ENCODE results near the gene UBE2G1.
"Not testable (repeated sequence)": the region's sequence is repeated elsewhere in the genome, so short reads cannot be mapped to it uniquely, and the experiment has no call there.

The UBE2G1 gene

GRCh38 chr17:4358154-4358553 is 8.3 kb downstream of the UBE2G1 start:
- H3K4me3 ChIP-seq (ENCODE audit: low read depth, low read length), result no peak overlapping the region
- no peak for TF ChIP-seq CTCF (IDR thresholded peaks at IDR 0.05; ENCODE audit: low read depth, low read length)

GRCh38 chr17:4357671-4358070 is 8.8 kb downstream of the UBE2G1 start:
- no peak for TF ChIP-seq CTCF (IDR thresholded peaks at IDR 0.05; ENCODE audit: low read depth, low read length)
- no peak overlapping the region for H3K4me3 ChIP-seq (ENCODE audit: low read depth, low read length)

- no peak for TF ChIP-seq CTCF (IDR thresholded peaks at IDR 0.05; ENCODE audit: low read depth, low read length)
- no peak overlapping the region for H3K4me3 ChIP-seq (ENCODE audit: low read depth, low read length)
Measured at GRCh38 chr17:4357030-4357628, 9.3 kb downstream of the UBE2G1 start.

GRCh38 chr17:4354862-4355514 is 11.5 kb downstream of the UBE2G1 start:
- H3K4me3 ChIP-seq (ENCODE audit: low read depth, low read length), result no peak overlapping the region
- TF ChIP-seq CTCF (IDR thresholded peaks at IDR 0.05; ENCODE audit: low read depth, low read length), result no peak

- TF ChIP-seq CTCF (IDR thresholded peaks at IDR 0.05; ENCODE audit: low read depth, low read length), result no peak
- H3K4me3 ChIP-seq (ENCODE audit: low read depth, low read length), result no peak overlapping the region
Measured at GRCh38 chr17:4354206-4354605, 12.3 kb downstream of the UBE2G1 start.

- H3K4me3 ChIP-seq (ENCODE audit: low read depth, low read length), result not testable (repeated sequence)
Measured at GRCh38 chr17:4350214-4350613, 16.3 kb downstream of the UBE2G1 start.

- no peak for TF ChIP-seq CTCF (IDR thresholded peaks at IDR 0.05; ENCODE audit: low read depth, low read length)
- no peak overlapping the region for H3K4me3 ChIP-seq (ENCODE audit: low read depth, low read length)
Measured at GRCh38 chr17:4345581-4346252, 20.8 kb downstream of the UBE2G1 start.
